HG03521 (cell line): ENCODE results near the gene CSTF1.

Source experiments
- ATAC-seq: cut with Tn5 transposase; IDR thresholded peaks from one replicate; pipeline ENCODE4 v1.9.1; 2021; ENCODE audit warnings: mild to moderate bottlenecking, moderate library complexity; ENCODE audit not compliant: unreplicated experiment

The CSTF1 gene

DNA sequence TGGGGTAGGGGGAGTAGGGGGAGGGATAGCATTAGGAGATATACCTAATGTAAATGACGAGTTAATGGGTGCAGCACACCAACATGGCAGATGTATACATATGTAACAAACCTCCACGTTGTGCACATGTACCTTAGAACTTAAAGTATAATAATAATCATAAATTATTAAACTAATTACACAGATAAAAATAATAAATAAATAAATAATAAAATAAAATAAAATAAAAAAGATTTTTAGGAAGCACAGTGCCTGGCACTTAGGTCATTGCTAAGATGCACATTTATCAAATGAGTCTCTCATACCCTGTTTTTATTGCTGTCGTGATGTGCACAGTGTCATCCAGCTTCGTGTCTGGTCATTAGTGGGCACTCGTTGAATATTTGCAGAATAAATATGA is 57.0 kb downstream of the CSTF1 start:
- ATAC-seq: no peak

DNA sequence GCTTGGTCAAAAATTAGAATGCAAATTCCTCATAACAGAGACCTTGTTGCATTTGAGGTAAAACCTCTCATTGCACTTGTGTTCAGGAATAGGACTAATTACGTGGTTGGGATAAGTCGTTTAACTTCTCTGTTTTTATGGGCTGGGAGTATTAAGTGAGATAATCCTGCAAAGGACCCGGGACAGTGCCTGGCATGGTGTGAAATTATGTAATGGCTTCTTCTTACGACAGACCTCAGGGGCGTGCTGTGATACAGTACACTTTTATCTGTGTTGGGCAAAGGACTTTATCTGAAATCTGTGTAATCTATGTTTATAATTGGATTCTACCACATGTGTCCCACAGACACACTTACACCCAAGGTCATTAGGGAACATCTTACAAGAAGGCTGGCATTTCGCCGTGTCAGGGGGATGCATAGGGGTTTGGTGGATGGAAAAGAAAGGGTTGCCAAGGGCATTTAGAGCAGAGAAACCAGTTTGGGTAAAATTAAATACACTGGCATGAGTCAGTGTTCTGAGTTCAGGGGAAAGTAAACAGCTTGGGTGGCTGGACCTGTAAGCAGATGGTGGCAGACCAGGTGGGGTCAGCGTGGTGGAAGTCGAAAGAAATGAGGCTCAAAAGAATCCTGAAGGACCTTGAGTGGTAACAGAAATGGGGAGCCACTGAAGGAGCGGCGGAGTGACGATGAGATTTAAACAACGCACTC is 58.8 kb downstream of the CSTF1 start:
- no peak for ATAC-seq

DNA sequence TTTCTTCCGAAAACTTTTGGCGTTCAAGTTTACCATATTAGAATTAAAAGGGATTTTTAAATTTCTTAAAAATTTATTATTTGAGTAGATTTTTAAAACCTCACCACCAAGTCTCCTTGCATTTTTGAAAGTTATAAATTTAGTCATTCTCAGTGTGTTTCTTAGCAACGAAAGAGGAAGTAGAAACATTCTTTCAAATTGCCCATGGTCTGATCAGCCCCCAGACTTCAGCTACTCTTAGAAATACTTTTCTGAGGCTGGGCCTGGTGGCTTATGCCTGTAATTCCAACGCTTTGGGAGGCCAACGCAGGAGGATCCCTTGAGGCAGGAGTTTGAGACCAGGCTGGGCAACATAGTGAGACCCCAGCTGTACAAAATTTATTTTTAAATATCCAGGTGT is 60.9 kb downstream of the CSTF1 start:
- peak; percentile 61 for ATAC-seq

DNA sequence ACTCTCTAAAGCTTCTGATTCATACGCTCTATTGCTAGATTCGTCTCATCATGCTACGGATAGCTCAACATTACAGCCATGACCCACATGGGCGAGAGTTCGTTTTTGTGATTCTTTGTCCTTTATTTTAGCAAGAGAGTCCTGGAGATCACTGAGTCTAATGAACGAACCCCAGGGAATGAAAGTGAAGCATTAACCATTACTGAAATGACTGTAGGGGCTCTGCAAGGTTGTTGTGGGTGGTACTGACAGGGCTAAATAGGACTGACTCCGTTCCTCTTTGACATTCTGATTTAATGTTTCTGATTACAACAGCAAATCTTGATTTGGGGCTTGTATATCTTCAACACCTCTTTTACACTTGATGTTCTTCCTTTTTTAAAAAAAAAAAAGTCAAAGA is 62.3 kb downstream of the CSTF1 start:
- ATAC-seq: peak; percentile 83
